K562 (cell line): ENCODE measurements around the gene SLC1A3. TPM values are rescaled to one million over a fixed set of nuclear protein-coding genes. Genes with fewer than 3 reads are reported as not detected.

Source experiments
- ATAC-seq: fragments of 200-7000 bp; cut with Tn5 transposase; 3 replicates; pipeline ENCODE4 v1.9.1; 2020; ENCODE audit warnings: moderate library complexity
- BruUV-seq: library from RNA; stranded (reverse); fragments of 400-500 nt; replicated peaks from 2 replicates; lab custom pipeline; 2021; lab: Mats Ljungman, UMichigan
- CTCF ChIA-PET: fragments of 300-600 bp; formaldehyde crosslinking; extraction: SDS; loops from one replicate; lab custom pipeline; 2021; ENCODE audit warnings: low intra/inter-chr PET ratio; lab: Yijun Ruan, JAX
- POLR2A ChIA-PET: fragments of 300-600, 350-650 bp; sonication (Branson Sonifier 250); formaldehyde crosslinking; extraction: SDS; loops from one replicate; lab custom pipeline; 2021; ENCODE audit warnings: antibody characterized with exemption, inconsistent platforms; lab: Yijun Ruan, JAX
- DNase-seq, 4 experiments: peaks; one replicate each; pipeline versions ENCODE4 v3.0.0 to v3.0.0-alpha.2; 2011 to 2018; ENCODE audit warnings: low spot score in 3 of 4, mixed read lengths in 3 of 4; ENCODE audit errors: extremely low read depth in 1 of 4
- FAIRE-seq: peaks from 2 replicates; lab custom pipeline; 2011; peaks lifted over from hg19 to GRCh38; lab: Jason Lieb, UNC
- H2AFZ ChIP-seq: 2 replicates; pipeline ENCODE4 v1.6.0; 2011; ENCODE audit warnings: low read depth, low read length, control low read depth, inconsistent platforms
- H3K27ac ChIP-seq: fragments of 200-600 bp; 3 replicates; pipeline ENCODE4 v1.8.0; 2011; ENCODE audit warnings: low read depth, mild to moderate bottlenecking, control low read depth, inconsistent platforms, low read length, moderate library complexity, mixed read lengths; ENCODE audit errors: extremely low read depth
- H3K27me3 ChIP-seq, 2 experiments: fragments of 300-600 bp in 1 of 2; 2 replicates in 1 of 2; 3 replicates in 1 of 2; pipeline versions ENCODE4 v1.6.0 to v1.8.0; 2011; ENCODE audit warnings: inconsistent platforms in 2 of 2, low read length in 2 of 2, mild to moderate bottlenecking in 1 of 2, mixed read lengths in 1 of 2, moderate library complexity in 1 of 2; ENCODE audit not compliant: control insufficient read depth in 2 of 2, insufficient read depth in 2 of 2
- H3K36me3 ChIP-seq: fragments of 300-600 bp; 3 replicates; pipeline ENCODE4 v1.8.0; 2011; ENCODE audit warnings: mild to moderate bottlenecking, low read length, inconsistent platforms; ENCODE audit not compliant: control insufficient read depth, insufficient read depth
- H3K4me1 ChIP-seq, 2 experiments: fragments of 200-600 bp in 1 of 2; replicated peaks in 1 of 2; 2 replicates in 1 of 2; 3 replicates in 1 of 2; pipeline versions ENCODE4 v1.5.1 to v1.8.0; 2011; ENCODE audit warnings: inconsistent platforms in 2 of 2, low read length in 2 of 2, mild to moderate bottlenecking in 1 of 2, mixed read lengths in 1 of 2, moderate library complexity in 1 of 2; ENCODE audit not compliant: control insufficient read depth in 2 of 2, insufficient read depth in 2 of 2
- H3K4me2 ChIP-seq: 2 replicates; pipeline ENCODE4 v1.6.1; 2011; ENCODE audit warnings: low read length, control low read depth, inconsistent platforms, mixed read lengths; ENCODE audit not compliant: insufficient read depth
- H3K4me3 ChIP-seq: fragments of 200-600 bp; sonication (generic), shearing (Covaris generic); 2 replicates; pipeline ENCODE4 v1.5.1; 2016; ENCODE audit warnings: control low read depth, inconsistent platforms
- H3K79me2 ChIP-seq: fragments of 200-600 bp; 3 replicates; pipeline ENCODE4 v1.8.0; 2011; ENCODE audit warnings: low read length, inconsistent platforms; ENCODE audit not compliant: control insufficient read depth, insufficient read depth
- H3K9ac ChIP-seq, 2 experiments: 2 replicates each; pipeline versions ENCODE4 v1.6.0 to v1.6.1; 2011; ENCODE audit warnings: low read depth in 2 of 2, low read length in 2 of 2, control low read depth in 1 of 2, inconsistent platforms in 1 of 2, mild to moderate bottlenecking in 1 of 2, mixed read lengths in 1 of 2; ENCODE audit not compliant: insufficient read depth in 1 of 2
- H3K9me1 ChIP-seq: one replicate; pipeline ENCODE4 v1.6.0; 2011; ENCODE audit warnings: inconsistent platforms, mild to moderate bottlenecking, low read length, moderate library complexity; ENCODE audit not compliant: control insufficient read depth, insufficient read depth
- H3K9me3 ChIP-seq: replicated peaks from 2 replicates; pipeline ENCODE4 v1.5.1; 2011; ENCODE audit warnings: low read depth, low read length, inconsistent platforms; ENCODE audit not compliant: control insufficient read depth, insufficient read depth
- H4K20me1 ChIP-seq: replicated peaks from 2 replicates; pipeline ENCODE4 v1.6.1; 2011; ENCODE audit warnings: low read length, inconsistent platforms, mixed read lengths; ENCODE audit not compliant: control insufficient read depth, insufficient read depth
- BCL6 ChIP-seq: fragments of 250-450 bp; sonication (Bioruptor Pico); IDR thresholded peaks from 2 replicates; pipeline ENCODE4 v1.4.0; 2020
- DLX4 ChIP-seq: fragments of 250-450 bp; sonication (Bioruptor Pico); IDR thresholded peaks from 2 replicates; pipeline ENCODE4 v1.6.1; 2021; ENCODE audit warnings: mild to moderate bottlenecking
- ELF4 ChIP-seq: fragments of 450-650 bp; formaldehyde crosslinking; IDR thresholded peaks from 2 replicates; pipeline ENCODE4 v1.4.0; 2022; ENCODE audit warnings: missing genetic modification characterization
- GATA2 ChIP-seq: sonication (generic); formaldehyde crosslinking; IDR thresholded peaks from 2 replicates; pipeline ENCODE4 v1.4.0; 2020; ENCODE audit warnings: mild to moderate bottlenecking, missing genetic modification reagents
- GTF2F1 ChIP-seq: IDR thresholded peaks from 2 replicates; pipeline ENCODE4 v1.6.1; 2011; ENCODE audit warnings: low read depth, low read length, improper control_type of control experiment
- HOXB6 ChIP-seq: fragments of 250-450 bp; sonication (Bioruptor Pico); IDR thresholded peaks from 2 replicates; pipeline ENCODE4 v1.5.1; 2022; ENCODE audit warnings: mild to moderate bottlenecking, borderline replicate concordance
- MIER1 ChIP-seq: fragments of 450-650 bp; IDR thresholded peaks from 2 replicates; pipeline ENCODE4 v1.6.1; 2016; ENCODE audit warnings: antibody characterized with exemption, mild to moderate bottlenecking, low read depth
- NCOR1 ChIP-seq: fragments of 450-650 bp; IDR thresholded peaks from 2 replicates; pipeline ENCODE4 v1.6.1; 2016; ENCODE audit warnings: mild to moderate bottlenecking, moderate library complexity
- POLR2A ChIP-seq: fragments of 450-650 bp; conservative IDR thresholded peaks from 2 replicates; pipeline ENCODE4 v1.6.1; 2016
- PTRF ChIP-seq: fragments of 450-650 bp; IDR thresholded peaks from 2 replicates; pipeline ENCODE4 v1.6.1; 2016; ENCODE audit warnings: mild to moderate bottlenecking, missing genetic modification characterization, missing compliant biosample characterization
- RBM25 ChIP-seq: fragments of 200-400 bp; formaldehyde crosslinking; IDR thresholded peaks from 2 replicates; pipeline ENCODE4 v1.6.1; 2018; ENCODE audit warnings: low read length, low read depth, moderate library complexity; ENCODE audit not compliant: severe bottlenecking
- RNF2 ChIP-seq: sonication (generic); IDR thresholded peaks from 2 replicates; pipeline ENCODE4 v1.6.1; 2016
- USF2 ChIP-seq: sonication (generic); formaldehyde crosslinking; IDR thresholded peaks from 2 replicates; pipeline ENCODE4 v1.5.0; 2020; ENCODE audit warnings: missing genetic modification reagents
- ZNF280A ChIP-seq: fragments of 450-650 bp; IDR thresholded peaks from 2 replicates; pipeline ENCODE4 v1.6.1; 2018; ENCODE audit warnings: mild to moderate bottlenecking, low read depth; ENCODE audit not compliant: partially characterized antibody
- ZZZ3 ChIP-seq: fragments of 450-650 bp; IDR thresholded peaks from 2 replicates; pipeline ENCODE4 v1.6.1; 2016; ENCODE audit warnings: antibody characterized with exemption, mild to moderate bottlenecking, moderate library complexity
- WGBS: fragments of 100-300 bp; shearing (Covaris generic); methylation state at CpG from one replicate; pipeline ENCODE4 v1.1.6; 2016; ENCODE audit warnings: low coverage, mixed read lengths; ENCODE audit not compliant: insufficient coverage; ENCODE audit errors: missing lambda C conversion rate; 5-methylcytosine and 5-hydroxymethylcytosine counted together
- in situ Hi-C: fragments of 300-500 bp; cut with MboI; formaldehyde crosslinking; loops from 4 replicates; pipeline ENCODE4 v1.15.0; 2018; ENCODE audit warnings: inconsistent platforms, mixed read lengths
- intact Hi-C: fragments of 100-400 bp; cut with micrococcal nuclease; formaldehyde crosslinking; loops from 2 replicates; pipeline ENCODE4 v1.14.2; 2022
- polyA plus RNA-seq, 8 experiments: library from polyadenylated mRNA; depleted of rRNA in 4 of 8; stranded (reverse) in 5 of 8; unstranded in 3 of 8; fragments of >200 nt; fragmentation: Nextera tagmentation in 2 of 8; fragmentation: Illumina TruSeq in 1 of 8; extraction: Ambion mirVana in 2 of 8; extraction: Trizol in 1 of 8; gene quantifications; 2 replicates each; pipeline versions ENCODE4 v1.2.1 to v1.2.3, GENCODE V29; 2011 to 2014; ENCODE audit warnings: inconsistent platforms in 1 of 8, missing spikeins in 1 of 8
- total RNA-seq, 7 experiments: library from RNA; depleted of rRNA in 6 of 7; stranded (reverse); fragments of >200 nt in 6 of 7; fragmentation: Illumina TruSeq in 2 of 7; extraction: Trizol in 2 of 7; gene quantifications; 2 replicates each; pipeline versions ENCODE4 v1.2.1 to v1.2.3, GENCODE V29; 2011 to 2021; ENCODE audit warnings: low replicate concordance in 1 of 7

SLC1A3 gene
- total and polyA plus RNA-seq, 9 of the 15 experiments (the other 6 are each of a cell fraction or from before 2014, with no cell fraction given) = 0.13 TPM; not detected in 8

- no peaks in the 10 kb centered on the region for H4K20me1 ChIP-seq
- no peaks in the 10 kb centered on the region for H3K9me3 ChIP-seq
- no peaks in the 10 kb centered on the region for H3K9me1 ChIP-seq
- CTCF ChIA-PET = no interaction called here
- no peaks in the 10 kb centered on the region for H3K36me3 ChIP-seq
- H3K9ac ChIP-seq = no peak overlapping the region
- no peaks in the 10 kb centered on the region for H3K4me1 ChIP-seq
- POLR2A ChIA-PET = interaction anchor here (0.6 to 1.1 kb wide), 2 partner anchors 11 to 12 kb away, joined by 3 to 4 read pairs; no protein-coding TSS in a partner anchor
- 0% methylated on average over 7 of the region's 7 CpGs for WGBS
- no peak overlapping the region for H2AFZ ChIP-seq
- no peak for TF ChIP-seq BCL6 (CRISPR knock-in tag)
- intact Hi-C loops = no loop called here
- no peaks in the 10 kb centered on the region for H3K79me2 ChIP-seq
- no peak overlapping the region for H3K27ac ChIP-seq
- no TSS peak for BruUV-seq
- H3K4me2 ChIP-seq = no peak overlapping the region
- FAIRE-seq (no peak), DNase-seq (no peak), ATAC-seq (no peak)
- no peak overlapping the region for H3K4me3 ChIP-seq
- in situ Hi-C loops = no loop called here
- peaks cover 11 to 24% of the 10 kb centered on the region in 2 experiments; a peak in 4 of 5 replicates for H3K27me3 ChIP-seq
Observed at GRCh38 chr5:36680066-36680465, 73.7 kb downstream of the SLC1A3 start.

- H3K9ac ChIP-seq = no peak overlapping the region
- ATAC-seq (no peak), FAIRE-seq (no peak), DNase-seq (no peak)
- intact Hi-C loops = no loop called here
- no peaks in the 10 kb centered on the region for H3K9me3 ChIP-seq
- H3K27ac ChIP-seq = no peak overlapping the region
- BruUV-seq = no TSS peak
- no peaks in the 10 kb centered on the region for H3K4me1 ChIP-seq
- H3K27me3 ChIP-seq = peaks cover 13 to 34% of the 10 kb centered on the region in 2 experiments; a peak in 4 of 5 replicates
- WGBS = 0% methylated on average over 1 of the region's 1 CpG
- no peak overlapping the region for H2AFZ ChIP-seq
- H3K9me1 ChIP-seq = no peaks in the 10 kb centered on the region
- no peaks in the 10 kb centered on the region for H4K20me1 ChIP-seq
- in situ Hi-C loops = no loop called here
- H3K36me3 ChIP-seq = no peaks in the 10 kb centered on the region
- no peak overlapping the region for H3K4me3 ChIP-seq
- ChIA-PET POLR2A (no interaction called here), CTCF (no interaction called here)
- H3K79me2 ChIP-seq = no peaks in the 10 kb centered on the region
- no peak overlapping the region for H3K4me2 ChIP-seq
- no peak for TF ChIP-seq RBM25
- TF ChIP-seq PTRF (tag) = no peak
- no peak for TF ChIP-seq DLX4 (CRISPR knock-in tag)
- no peak for TF ChIP-seq GTF2F1
- no peak for TF ChIP-seq ZNF280A
- no peak for TF ChIP-seq USF2
- no peak for TF ChIP-seq ELF4 (CRISPR knock-in tag)
- no peak for TF ChIP-seq BCL6 (CRISPR knock-in tag)
- no peak for TF ChIP-seq ZZZ3
- TF ChIP-seq NCOR1 = no peak
- TF ChIP-seq GATA2 (CRISPR knock-in tag) = no peak
- TF ChIP-seq POLR2A = no peak
- TF ChIP-seq MIER1 = no peak
- no peak for TF ChIP-seq HOXB6
- TF ChIP-seq RNF2 = no peak
Observed at GRCh38 chr5:36681711-36682110, 75.3 kb downstream of the SLC1A3 start.
